AG08395 (cell line): ENCODE data around the gene STK39.

Experiments used
- DNase-seq: peaks from one replicate; pipeline ENCODE4 v3.0.0; 2012; ENCODE audit warnings: mixed read lengths, low spot score

Gene STK39

GRCh38 chr2:167925758-167926157, 321.6 kb downstream of the STK39 start:
- DNase-seq: no peak

- DNase-seq: no peak
Observed at GRCh38 chr2:167924556-167924955, 322.8 kb downstream of the STK39 start.

GRCh38 chr2:167916756-167917155, 330.6 kb downstream of the STK39 start:
- no peak for DNase-seq

- DNase-seq: no peak
Observed at GRCh38 chr2:167914969-167915368, 332.4 kb downstream of the STK39 start.

GRCh38 chr2:167908786-167909185, 338.6 kb downstream of the STK39 start:
- no peak for DNase-seq

- no peak for DNase-seq
Observed at GRCh38 chr2:167905668-167906067, 341.7 kb downstream of the STK39 start.
